T-helper 1 cell (primary cell): ENCODE measurements around the gene MCAT.
A peak's percentile ranks its signal among the peaks of the same experiment; 100 is the strongest.

Experiments
- DNase-seq, 5 donors: peaks; one replicate each; pipeline ENCODE4 v3.0.0-alpha.2; 2012 to 2020

Gene MCAT

DNA sequence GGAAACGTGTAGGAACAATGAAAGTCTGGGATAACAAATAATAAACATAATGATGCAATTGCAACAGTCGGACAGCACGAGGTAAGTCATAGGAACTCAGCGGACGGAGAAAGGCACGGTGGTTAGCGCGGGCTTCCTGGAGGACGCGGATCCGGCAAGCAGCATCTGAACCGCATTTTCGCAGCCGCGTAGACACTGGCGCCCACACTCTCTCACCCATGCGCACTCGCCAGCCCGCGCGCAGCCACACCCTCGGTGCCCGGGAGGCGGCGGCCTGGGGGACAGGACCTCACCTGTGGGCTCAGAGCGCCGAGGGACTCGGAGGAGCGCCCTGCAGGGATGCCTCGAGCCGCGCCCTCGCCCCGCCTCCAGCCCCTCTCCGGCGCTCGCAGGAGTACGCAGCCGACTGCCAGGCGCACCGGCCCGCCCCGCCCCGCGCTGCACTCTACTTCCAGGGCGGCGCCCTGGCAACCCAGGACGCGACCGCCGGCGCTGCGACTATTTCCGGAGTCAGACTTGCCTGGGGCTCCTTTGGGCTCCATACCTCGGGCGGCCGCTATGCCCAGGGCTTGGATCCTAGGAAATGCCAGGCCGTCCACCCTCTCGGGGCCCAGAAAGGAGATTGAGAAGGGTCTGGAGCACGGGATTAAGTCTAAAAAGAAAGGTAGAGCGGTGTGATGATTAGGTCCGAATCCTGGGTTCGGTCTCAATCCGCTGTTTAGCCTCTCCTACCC lies 54.0 kb downstream of the MCAT start, which contains the start of gene TTLL1:
Gene TTLL1 (minus strand): TSS at position 408 of the 734 bp plus-strand sequence. CDS start 13,805 bp downstream, outside the sequence.
- peak; percentile 72 to 94 (median 79) for DNase-seq

DNA sequence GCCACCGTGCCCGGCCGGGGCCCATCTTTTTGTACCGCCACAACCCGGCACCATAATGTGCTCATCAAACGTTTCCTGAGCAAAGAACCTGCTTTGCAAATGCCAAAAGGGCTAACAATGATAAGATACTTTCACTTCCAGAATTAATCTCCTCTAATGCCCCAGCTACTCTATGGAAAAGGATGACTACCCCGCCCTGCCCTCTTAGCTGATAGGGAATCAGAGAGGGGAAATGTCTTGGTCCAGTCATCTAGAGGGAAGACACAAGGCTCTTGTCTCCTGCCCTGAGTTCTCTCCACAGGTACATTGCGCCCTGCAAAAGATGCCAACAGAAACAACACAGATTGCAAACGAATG lies 54.6 kb downstream of the MCAT start:
- DNase-seq, result no peak

DNA sequence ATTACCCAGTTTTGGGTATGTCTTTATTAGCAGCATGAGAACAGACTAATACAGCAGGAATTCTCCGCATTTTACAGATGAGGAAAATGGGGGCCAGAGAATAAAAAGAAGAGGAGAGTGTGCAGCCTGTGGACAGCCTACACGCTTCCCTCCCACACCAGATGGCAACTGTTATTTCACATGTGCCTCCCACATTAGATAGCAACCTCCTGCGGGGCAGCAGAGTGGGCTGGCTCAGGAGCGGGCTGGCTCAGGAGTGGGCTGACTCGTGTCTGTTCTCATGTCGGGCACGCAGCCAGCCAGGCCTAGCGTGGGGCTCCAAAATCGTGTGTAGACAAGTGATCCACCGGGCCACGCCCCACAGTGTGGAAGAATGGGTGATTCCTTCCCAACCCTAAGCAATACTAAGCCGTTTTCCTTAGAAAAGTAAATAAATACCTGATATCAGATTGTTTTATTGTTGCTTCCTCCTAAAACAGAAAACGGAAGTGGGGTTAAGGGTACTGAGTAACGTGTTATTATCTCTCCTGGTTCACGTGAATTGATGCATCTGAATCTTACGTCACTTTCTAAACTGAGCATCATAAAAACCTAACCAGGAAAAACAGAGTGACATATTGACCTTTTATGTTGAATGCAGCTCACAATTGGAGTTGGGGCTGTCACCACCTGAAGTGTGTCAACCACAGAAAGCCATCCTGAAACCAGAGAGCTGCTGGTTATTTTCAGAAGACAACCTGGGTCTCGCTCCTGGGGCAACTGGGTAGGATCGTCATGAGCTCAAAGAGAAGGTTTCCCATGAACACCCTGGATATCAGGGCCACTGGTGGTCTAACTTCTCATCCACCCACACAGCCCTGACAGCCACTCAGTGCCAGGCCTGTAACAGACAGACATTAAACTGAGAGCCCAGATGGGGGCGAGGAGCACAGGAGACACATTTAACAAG lies 57.3 kb downstream of the MCAT start:
- peak in 1 of 5 donors; percentile 18 for DNase-seq
